Adrenal gland (tissue), 19 donors: ENCODE measurements around the gene MBIP. TPM values are rescaled to one million over a fixed set of nuclear protein-coding genes. Genes with fewer than 3 reads are reported as not detected.

Source experiments
- DNase-seq, 7 donors: peaks; one replicate each; pipeline ENCODE4 v3.0.0-alpha.2; 2019 to 2020
- H3K27ac ChIP-seq, 5 donors: fragments of 200-600 bp; sonication (generic) in 4 of 5; 1 replicate in 3 of 5; 2 replicates in 2 of 5; pipeline versions ENCODE4 v1.5.1 to v1.8.0; 2016 to 2020; ENCODE audit warnings: mild to moderate bottlenecking in 1 of 5
- H3K27me3 ChIP-seq: fragments of 200-600 bp; 2 replicates; pipeline ENCODE4 v1.8.0; 2021
- H3K36me3 ChIP-seq, 2 donors: fragments of 200-600 bp; replicated peaks in 1 of 2; 1 replicate in 1 of 2; 2 replicates in 1 of 2; pipeline versions ENCODE4 v1.5.1 to v1.8.0; 2018 to 2022
- H3K4me1 ChIP-seq, 2 donors: fragments of 200-600 bp; replicated peaks in 1 of 2; 1 replicate in 1 of 2; 2 replicates in 1 of 2; pipeline versions ENCODE4 v1.5.1 to v1.8.0; 2018 to 2021
- H3K4me3 ChIP-seq, 4 donors: fragments of 200-600 bp; sonication (generic) in 3 of 4; one replicate each; pipeline ENCODE4 v1.5.1; 2016 to 2018
- H3K9me3 ChIP-seq, 3 donors: fragments of 200-600 bp; sonication (generic) in 1 of 3; replicated peaks in 1 of 3; 1 replicate in 2 of 3; 2 replicates in 1 of 3; pipeline versions ENCODE4 v1.5.1 to v1.8.0; 2016 to 2021
- CTCF ChIP-seq, 6 experiments: fragments of 450-650 bp in 4 of 6; fragments of 200-600 bp in 2 of 6; sonication (generic) in 1 of 6; IDR thresholded peaks; 1 replicate in 5 of 6; 2 replicates in 1 of 6; pipeline versions ENCODE4 v1.5.1 to v1.8.0; 2016 to 2021; ENCODE audit warnings: antibody characterized with exemption in 6 of 6, mild to moderate bottlenecking in 2 of 6, moderate library complexity in 1 of 6
- POLR2A ChIP-seq, 2 donors: fragments of 450-650 bp; IDR thresholded peaks; one replicate each; pipeline ENCODE4 v1.6.1; 2017; ENCODE audit warnings: antibody characterized with exemption in 2 of 2, mild to moderate bottlenecking in 2 of 2, moderate library complexity in 1 of 2
- WGBS, 4 donors: extraction: QIAGEN DNeasy Blood & Tissue Kit in 2 of 4; methylation state at CpG; one replicate each; pipeline versions ENCODE4 v1.1.5 to v1.1.7; 2013 to 2017; 5-methylcytosine and 5-hydroxymethylcytosine counted together
- intact Hi-C, 2 donors: fragments of 100-400 bp; cut with DNase I; formaldehyde crosslinking; loops; one replicate each; pipeline versions ENCODE4 v1.14.1 to v1.15.0; 2022 to 2023
- long read RNA-seq, 10 donors: library from polyadenylated mRNA in 3 of 10; unstranded in 2 of 10; stranded (forward) in 1 of 10; transcript quantifications; one replicate each; pipeline ENCODE4 v2.0.0 and lab custom pipeline, GENCODE V29; 2021 to 2026
- polyA plus RNA-seq, 3 donors: library from polyadenylated mRNA; stranded (reverse); fragments of 200-250 nt in 2 of 3; fragments of 350-450 nt in 1 of 3; fragmentation: Illumina TruSeq in 1 of 3; extraction: RNeasy Lipid Tissue Mini Kit (QIAGEN cat#74804) in 1 of 3; gene quantifications; one replicate each; pipeline ENCODE4 v1.2.3, GENCODE V29; 2013 to 2014
- total RNA-seq, 9 donors: library from RNA; depleted of rRNA in 4 of 9; stranded (reverse); fragments of >200 nt in 4 of 9; fragments of 120-200 nt in 1 of 9; fragmentation: NEBNext Ultra II Directional in 1 of 9; extraction: Animal tissue kit (Norgen Biotek cat#: 25700) in 1 of 9; gene quantifications; one replicate each; pipeline versions ENCODE4 v1.1.0 to v1.2.4, GENCODE V29; 2013 to 2023
- donor health status: healthy with polysubstance abuse.
- donor health status: Bipolar disorder and iron deficiency.
- donor health status: DM: yes; HTN: yes; CAD: no.
- donor health status: DM: no; HTN: no; CAD: no.
- donor health status: DM: no; HTN: no; CAD: no.
- donor health status: DM: yes; HTN: yes; CAD: no.

Gene MBIP
- 10 to 100 TPM; 10.5 to 68.3 (median 24.6) TPM for total RNA-seq
- polyA plus RNA-seq: 10 to 100 TPM; 18.8 to 36.5 (median 21.5) TPM
- long read RNA-seq, donor 1, partial matches to known transcripts: 0 of 8 reads
- long read RNA-seq, donor 1, other reads (novel, unspliced or antisense): 0 of 8 reads
- long read RNA-seq, donor 2, partial matches to known transcripts: 0 of 10 reads
- long read RNA-seq, donor 2, other reads (novel, unspliced or antisense): 0 of 10 reads
- long read RNA-seq, donor 3, transcript MBIP-203 (9 exons, 1,648 nt): major isoform, 6 of 8 reads
- long read RNA-seq, donor 3, partial matches to known transcripts: 0 of 8 reads
- long read RNA-seq, donor 3, other reads (novel, unspliced or antisense): 0 of 8 reads
- long read RNA-seq, donor 4, transcript MBIP-203 (9 exons, 1,648 nt): major isoform, 10 of 17 reads
- long read RNA-seq, donor 4, partial matches to known transcripts: 0 of 17 reads
- long read RNA-seq, donor 4, other reads (novel, unspliced or antisense): 3 of 17 reads
- long read RNA-seq, donor 5, transcript MBIP-203 (9 exons, 1,648 nt): major isoform, 22 of 30 reads
- long read RNA-seq, donor 5, partial matches to known transcripts: 0 of 30 reads
- long read RNA-seq, donor 5, other reads (novel, unspliced or antisense): 3 of 30 reads
- long read RNA-seq, donor 6, transcript MBIP-203 (9 exons, 1,648 nt): major isoform, 13 of 17 reads
- long read RNA-seq, donor 6, partial matches to known transcripts: 0 of 17 reads
- long read RNA-seq, donor 6, other reads (novel, unspliced or antisense): 2 of 17 reads
- long read RNA-seq, donor 7, partial matches to known transcripts: 0 of 3 reads
- long read RNA-seq, donor 7, other reads (novel, unspliced or antisense): 0 of 3 reads
- long read RNA-seq, donor 8, transcript MBIP-203 (9 exons, 1,648 nt): major isoform, 5 of 7 reads
- long read RNA-seq, donor 8, partial matches to known transcripts: 0 of 7 reads
- long read RNA-seq, donor 8, other reads (novel, unspliced or antisense): 0 of 7 reads
- long read RNA-seq, donor 9, transcript MBIP-203 (9 exons, 1,648 nt): major isoform, 10 of 12 reads
- long read RNA-seq, donor 9, partial matches to known transcripts: 0 of 12 reads
- long read RNA-seq, donor 9, other reads (novel, unspliced or antisense): 0 of 12 reads
- long read RNA-seq, donor 10, transcript MBIP-203 (9 exons, 1,648 nt): major isoform, 12 of 12 reads
- long read RNA-seq, donor 10, partial matches to known transcripts: 0 of 12 reads
- long read RNA-seq, donor 10, other reads (novel, unspliced or antisense): 0 of 12 reads

GRCh38 chr14:36320200-36320896 lies at the start of gene MBIP:
Gene MBIP, minus strand, starts transcription at chr14:36320637. Its CDS starts 49 bp downstream, at chr14:36320588.
- peak; percentile 92 to 98 (median 96) for DNase-seq
- 0 to 2% (median 0%) methylated on average over 13 to 35 of the region's 35 CpGs for WGBS, 4 donors
- Histone ChIP-seq H3K4me3 (peak within 1 kb of the TSS; percentile 33 to 98 (median 93)), H3K4me1 (peaks cover 11 to 38% of the 10 kb centered on the region in 2 donors), H3K36me3 (no peaks in the 10 kb centered on the region), H3K9me3 (no peaks in the 10 kb centered on the region), H3K27ac (peak within 1 kb of the TSS; percentile 63 to 92 (median 87)), H3K27me3 (no peaks in the 10 kb centered on the region)
- intact Hi-C loops: no loop called here
- TF ChIP-seq CTCF (IDR thresholded peaks at IDR 0.05) (no peak), POLR2A (IDR thresholded peaks at IDR 0.05) (peak; percentile 35 to 75)

- intact Hi-C loops: no loop called here
- 68 to 84% (median 70%) methylated on average over 3 to 6 of the region's 6 CpGs for WGBS, 4 donors
- H3K36me3 ChIP-seq: no peaks in the 10 kb centered on the region
- no peak overlapping the region for H3K27ac ChIP-seq
- TF ChIP-seq POLR2A (IDR thresholded peaks at IDR 0.05) (no peak), CTCF (IDR thresholded peaks at IDR 0.05) (no peak)
- no peaks in the 10 kb centered on the region for H3K9me3 ChIP-seq
- no peak overlapping the region for H3K4me3 ChIP-seq
- H3K27me3 ChIP-seq: no peaks in the 10 kb centered on the region
- no peaks in the 10 kb centered on the region for H3K4me1 ChIP-seq
- no peak for DNase-seq
These were observed 47.7 kb upstream of the MBIP start for GRCh38 chr14:36367985-36368774.

GRCh38 chr14:36365766-36366165 lies 45.3 kb upstream of the MBIP start:
- no peaks in the 10 kb centered on the region for H3K4me1 ChIP-seq
- H3K9me3 ChIP-seq: no peaks in the 10 kb centered on the region
- intact Hi-C loops: no loop called here
- no peaks in the 10 kb centered on the region for H3K27me3 ChIP-seq
- H3K27ac ChIP-seq: no peak overlapping the region
- TF ChIP-seq POLR2A (IDR thresholded peaks at IDR 0.05) (no peak), CTCF (IDR thresholded peaks at IDR 0.05) (no peak)
- 30 to 41% (median 36%) methylated on average over 2 of the region's 2 CpGs for WGBS, 4 donors
- DNase-seq: no peak
- H3K4me3 ChIP-seq: no peak overlapping the region
- H3K36me3 ChIP-seq: no peaks in the 10 kb centered on the region
